ENCODE measurements around the gene PSMB7. TPM values are rescaled to one million over a fixed set of nuclear protein-coding genes. Genes with fewer than 3 reads are reported as not detected.
A peak's percentile ranks its signal among the peaks of the same experiment; 100 is the strongest.

The PSMB7 gene
- total and polyA plus RNA-seq, 2 of the 13 experiments (the other 11 are each of a cell fraction or from before 2014, with no cell fraction given) = 259 to 291 TPM

- H3K4me3 ChIP-seq (replicated peaks in 1 of 3; ENCODE audit: insufficient read depth in 1 of 3, low read depth in 2 of 3, low read length in 3 of 3) = no peak overlapping the region
- H3K79me2 ChIP-seq (ENCODE audit: insufficient read depth, low read length) = peaks cover 11% of the 10 kb centered on the region
- H3K36me3 ChIP-seq (replicated peaks in 1 of 2; ENCODE audit: control insufficient read depth in 1 of 2, insufficient read depth in 2 of 2, low read length in 2 of 2) = peaks cover 34 to 47% of the 10 kb centered on the region in 2 experiments; a peak in 4 of 5 replicates
- H3K4me1 ChIP-seq (ENCODE audit: insufficient read depth, low read length) = no peaks in the 10 kb centered on the region
- POLR2A ChIA-PET = no interaction called here
- FAIRE-seq (no peak), ATAC-seq (no peak; the same call in 2 of the 3 replicates), DNase-seq (ENCODE audit: low spot score) (peak; percentile 39)
- 96% methylated on average over 10 of the region's 15 CpGs for WGBS (ENCODE audit: low lambda C conversion rate)
- intact Hi-C loops (cut with micrococcal nuclease; ENCODE audit: unreplicated experiment) = no loop called here
- no peak overlapping the region for H3K27ac ChIP-seq (ENCODE audit: extremely low read length, insufficient read depth, low read length)
- in situ Hi-C loops (cut with HindIII; ENCODE audit: extremely low pct_ligation_motif_present, low pct_unique_long_range_greater_than_20kb) = no loop called here
- H3K27me3 ChIP-seq (ENCODE audit: control insufficient read depth in 1 of 2, insufficient read depth in 2 of 2, low read length in 2 of 2) = no peaks in the 10 kb centered on the region
- no peaks in the 10 kb centered on the region for H3K9me3 ChIP-seq (ENCODE audit: low read length)
- no peak overlapping the region for H3K4me2 ChIP-seq (ENCODE audit: low read depth, low read length)
- CTCF ChIA-PET (ENCODE audit: low intra/inter-chr PET ratio, low total read pairs) = no interaction called here
- TF ChIP-seq ZNF138 (CRISPR knock-in tag; IDR thresholded peaks at IDR 0.05; ENCODE audit: low read depth) (no peak), ZBTB33 (CRISPR knock-in tag; IDR thresholded peaks at IDR 0.05) (peak; percentile 74; the same call in 1 of the 2 replicates), TEAD3 (CRISPR knock-in tag; optimal IDR thresholded peaks at IDR 0.05; ENCODE audit: borderline replicate concordance) (peak; percentile 35), NFKB2 (CRISPR knock-in tag; IDR thresholded peaks at IDR 0.05; ENCODE audit: borderline replicate concordance) (no peak), ZKSCAN1 (IDR thresholded peaks at IDR 0.05; ENCODE audit: low read length) (peak; percentile 94), FOSL2 (CRISPR knock-in tag; IDR thresholded peaks at IDR 0.05) (peak; percentile 81)
- no peak overlapping the region for H2AFZ ChIP-seq (ENCODE audit: low read length)
- no peak overlapping the region for H3K9ac ChIP-seq (ENCODE audit: insufficient read depth, low read depth, low read length)
- BruUV-seq (replicated peaks) = no TSS peak
- peaks cover 34% of the 10 kb centered on the region; the same call in 1 of the 2 replicates for H4K20me1 ChIP-seq (ENCODE audit: insufficient read depth, low read length)
Measured at GRCh38 chr9:124309667-124310084, 105.6 kb downstream of the PSMB7 start.
